K562 (cell line): ENCODE data around the gene ARL13B. TPM values are rescaled to one million over a fixed set of nuclear protein-coding genes. Genes with fewer than 3 reads are reported as not detected.

Experiments
- ARID4B ChIP-seq: sonication (generic); formaldehyde crosslinking; IDR thresholded peaks from 2 replicates; pipeline ENCODE4 v1.8.0; 2022; ENCODE audit warnings: mild to moderate bottlenecking, missing genetic modification reagents
- ELF2 ChIP-seq: fragments of 250-450 bp; sonication (Bioruptor Pico); IDR thresholded peaks from 2 replicates; pipeline ENCODE4 v1.5.0; 2021; ENCODE audit warnings: mild to moderate bottlenecking
- PBX2 ChIP-seq, 2 experiments: IDR thresholded peaks in 1 of 2; conservative IDR thresholded peaks in 1 of 2; 2 replicates each; pipeline ENCODE4 v1.6.1; 2016; ENCODE audit warnings: low read depth in 2 of 2, mild to moderate bottlenecking in 1 of 2, missing compliant biosample characterization in 1 of 2, missing genetic modification characterization in 1 of 2, moderate library complexity in 1 of 2
- PHF8 ChIP-seq: fragments of 200-600 bp; sonication (generic); IDR thresholded peaks from 2 replicates; pipeline ENCODE4 v1.6.1; 2012; ENCODE audit warnings: mixed run types, mild to moderate bottlenecking, inconsistent platforms, low read length, moderate library complexity, borderline replicate concordance
- RNF2 ChIP-seq: sonication (generic); IDR thresholded peaks from 2 replicates; pipeline ENCODE4 v1.6.1; 2016
- SMAD1 ChIP-seq: fragments of 150-350 bp; IDR thresholded peaks from 2 replicates; pipeline ENCODE4 v1.6.1; 2014; ENCODE audit warnings: low read length, low read depth; ENCODE audit not compliant: partially characterized antibody
- TCFL5 ChIP-seq: fragments of 250-450 bp; sonication (Bioruptor Pico); conservative IDR thresholded peaks from 2 replicates; pipeline ENCODE4 v1.6.1; 2021; ENCODE audit warnings: mild to moderate bottlenecking, moderate library complexity, matching md5 sums
- TEAD2 ChIP-seq: fragments of 450-650 bp; IDR thresholded peaks from 2 replicates; pipeline ENCODE4 v1.6.1; 2016; ENCODE audit warnings: missing genetic modification characterization, control low read depth, missing compliant biosample characterization
- ZBTB26 ChIP-seq: fragments of 450-650 bp; formaldehyde crosslinking; IDR thresholded peaks from 2 replicates; pipeline ENCODE4 v1.4.0; 2022; ENCODE audit warnings: missing genetic modification characterization
- ZFPM2 ChIP-seq: fragments of 250-450 bp; sonication (Bioruptor Pico); IDR thresholded peaks from 2 replicates; pipeline ENCODE4 v1.5.1; 2022; ENCODE audit warnings: mild to moderate bottlenecking
- ZNF133 ChIP-seq: fragments of 250-450 bp; sonication (Bioruptor Pico); IDR thresholded peaks from 2 replicates; pipeline ENCODE4 v1.4.0; 2020; ENCODE audit warnings: mild to moderate bottlenecking
- ZNF165 ChIP-seq: fragments of 250-450 bp; sonication (Bioruptor Pico); IDR thresholded peaks from 2 replicates; pipeline ENCODE4 v1.4.0; 2020; ENCODE audit warnings: borderline replicate concordance
- ZNF511 ChIP-seq: sonication (generic); formaldehyde crosslinking; IDR thresholded peaks from 2 replicates; pipeline ENCODE4 v1.8.0; 2022; ENCODE audit warnings: mild to moderate bottlenecking, missing genetic modification reagents
- polyA plus RNA-seq, 8 experiments: library from polyadenylated mRNA; depleted of rRNA in 4 of 8; stranded (reverse) in 5 of 8; unstranded in 3 of 8; fragments of >200 nt; fragmentation: Nextera tagmentation in 2 of 8; fragmentation: Illumina TruSeq in 1 of 8; extraction: Ambion mirVana in 2 of 8; extraction: Trizol in 1 of 8; gene quantifications; 2 replicates each; pipeline versions ENCODE4 v1.2.1 to v1.2.3, GENCODE V29; 2011 to 2014; ENCODE audit warnings: inconsistent platforms in 1 of 8, missing spikeins in 1 of 8
- total RNA-seq, 7 experiments: library from RNA; depleted of rRNA in 6 of 7; stranded (reverse); fragments of >200 nt in 6 of 7; fragmentation: Illumina TruSeq in 2 of 7; extraction: Trizol in 2 of 7; gene quantifications; 2 replicates each; pipeline versions ENCODE4 v1.2.1 to v1.2.3, GENCODE V29; 2011 to 2021; ENCODE audit warnings: low replicate concordance in 1 of 7
- TF ChIP-seq, protein P1 (sequence below): fragments of 200-800 bp; sonication (Bioruptor generic); IDR thresholded peaks from 2 replicates; pipeline ENCODE4 v1.6.1; 2017; ENCODE audit warnings: missing genetic modification characterization, missing compliant biosample characterization

ARL13B gene
- total and polyA plus RNA-seq, 9 of the 15 experiments (the other 6 are each of a cell fraction or from before 2014, with no cell fraction given): 4.1 to 16.9 (median 12.2) TPM

DNA sequence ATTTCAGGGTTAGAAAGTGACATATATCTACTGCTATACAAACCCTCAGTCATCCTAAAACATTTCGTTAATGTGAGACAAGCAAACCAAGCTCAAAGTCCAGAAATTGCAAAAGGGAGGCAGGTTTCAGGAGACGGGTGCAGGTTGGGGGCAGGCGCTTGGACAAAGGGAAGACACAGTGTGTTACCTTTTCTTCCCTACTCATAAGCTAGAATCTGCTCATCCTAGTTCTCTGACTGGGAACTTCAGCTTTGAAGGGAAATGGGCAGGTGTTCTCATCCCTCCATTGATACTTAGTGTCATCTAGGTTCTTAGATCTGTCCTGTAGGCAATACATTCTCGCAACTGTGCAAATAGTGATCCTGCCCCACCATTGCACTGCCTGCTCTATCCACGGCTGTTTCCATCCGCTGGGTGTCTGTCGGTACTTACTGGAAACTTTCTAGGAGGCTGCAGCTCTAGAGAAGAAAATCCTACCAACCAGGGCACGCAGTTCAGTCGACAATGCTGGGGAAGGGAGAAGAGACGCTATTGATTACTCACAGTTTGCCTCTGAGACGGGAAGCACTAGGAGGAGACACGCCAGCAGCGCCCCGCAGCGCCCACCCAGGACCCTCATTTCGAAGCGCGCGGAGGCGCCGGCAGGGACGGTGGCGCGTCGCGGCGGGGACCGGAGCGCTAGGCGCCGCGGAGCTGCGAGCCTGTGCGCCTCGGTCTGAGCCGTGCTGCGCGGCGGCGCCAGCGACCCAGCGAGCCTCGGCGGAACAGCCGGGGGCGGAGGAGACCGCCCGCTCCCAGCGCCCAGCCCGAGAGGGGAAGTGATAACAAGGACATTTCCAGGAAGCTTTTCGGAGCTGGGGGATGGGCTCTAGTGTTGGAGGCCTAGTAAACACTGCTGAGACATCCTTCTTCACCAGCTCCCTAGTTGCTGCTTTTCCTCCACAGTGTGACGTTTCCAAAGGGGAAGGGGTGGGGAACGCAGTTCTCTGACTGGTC, 6.5 kb upstream of the ARL13B start, which contains the start of gene PROS1 (continued):
- TF ChIP-seq ARID4B (CRISPR knock-in tag) (no peak), ZBTB26 (CRISPR knock-in tag) (no peak), SMAD1 (no peak), PHF8 (peak; percentile 80; the same call in 1 of the 2 replicates), PBX2 (CRISPR knock-in tag; IDR thresholded peaks at IDR 0.05; ENCODE audit: low read depth) (no peak), PBX2 (tag; conservative IDR thresholded peaks at IDR 0.05; ENCODE audit: low read depth) (no peak), RNF2 (peak; percentile 82), ZFPM2 (no peak), ZNF165 (CRISPR knock-in tag) (no peak), ZNF133 (CRISPR knock-in tag) (no peak), ZNF511 (CRISPR knock-in tag) (no peak), TCFL5 (CRISPR knock-in tag) (no peak), TEAD2 (no peak), ELF2 (CRISPR knock-in tag) (no peak)
- TF ChIP-seq, protein P1, sequence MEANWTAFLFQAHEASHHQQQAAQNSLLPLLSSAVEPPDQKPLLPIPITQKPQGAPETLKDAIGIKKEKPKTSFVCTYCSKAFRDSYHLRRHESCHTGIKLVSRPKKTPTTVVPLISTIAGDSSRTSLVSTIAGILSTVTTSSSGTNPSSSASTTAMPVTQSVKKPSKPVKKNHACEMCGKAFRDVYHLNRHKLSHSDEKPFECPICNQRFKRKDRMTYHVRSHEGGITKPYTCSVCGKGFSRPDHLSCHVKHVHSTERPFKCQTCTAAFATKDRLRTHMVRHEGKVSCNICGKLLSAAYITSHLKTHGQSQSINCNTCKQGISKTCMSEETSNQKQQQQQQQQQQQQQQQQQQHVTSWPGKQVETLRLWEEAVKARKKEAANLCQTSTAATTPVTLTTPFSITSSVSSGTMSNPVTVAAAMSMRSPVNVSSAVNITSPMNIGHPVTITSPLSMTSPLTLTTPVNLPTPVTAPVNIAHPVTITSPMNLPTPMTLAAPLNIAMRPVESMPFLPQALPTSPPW (CRISPR knock-in tag): peak; percentile 73
